ENCODE data around the gene SLC19A2.

The SLC19A2 gene

DNA sequence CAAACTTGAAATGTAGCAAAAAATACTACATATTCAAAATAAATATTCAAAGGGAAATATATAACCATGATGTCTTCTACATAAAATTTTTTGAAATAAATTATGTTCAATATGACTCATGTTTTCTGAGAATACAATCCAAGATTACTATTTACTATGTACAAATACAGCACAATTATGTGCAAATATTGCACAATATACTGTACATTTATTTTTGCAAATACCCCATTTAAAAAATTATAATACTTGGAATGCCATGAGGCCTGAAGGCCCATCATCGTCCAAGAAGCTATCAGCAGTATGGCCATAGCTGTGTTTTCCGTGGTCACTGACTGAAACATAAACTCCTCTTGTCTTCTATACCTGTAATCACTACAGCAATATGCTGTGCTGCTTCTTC is 70.8 kb downstream of the SLC19A2 start:
- no peak for DNase-seq (ENCODE audit: extremely low read depth in 1 of 2, low read depth in 1 of 2)
